H9 (cell line): ENCODE measurements around the gene CRYGA. TPM values are rescaled to one million over a fixed set of nuclear protein-coding genes. Genes with fewer than 3 reads are reported as not detected.

ENCODE experiments used
- DNase-seq: peaks from one replicate; pipeline ENCODE4 v3.0.0-alpha.2; 2017
- H2AFZ ChIP-seq: one replicate; pipeline ENCODE4 v1.6.1; 2013; ENCODE audit warnings: mild to moderate bottlenecking, low read length, control low read depth, moderate library complexity
- H2AK5ac ChIP-seq: 2 replicates; pipeline ENCODE4 v1.6.1; 2013; ENCODE audit warnings: low read length, control low read depth, mixed read lengths; ENCODE audit not compliant: insufficient read length
- H2BK120ac ChIP-seq: one replicate; pipeline ENCODE4 v1.6.1; 2013; ENCODE audit warnings: low read depth, mild to moderate bottlenecking, low read length, control low read depth, inconsistent platforms; ENCODE audit not compliant: poor library complexity, severe bottlenecking
- H2BK12ac ChIP-seq: 2 replicates; pipeline ENCODE4 v1.6.1; 2013; ENCODE audit warnings: low read length, control low read depth, mixed read lengths, low read depth; ENCODE audit not compliant: insufficient read length
- H2BK15ac ChIP-seq: 2 replicates; pipeline ENCODE4 v1.6.1; 2013; ENCODE audit warnings: low read depth, low read length, control low read depth
- H2BK20ac ChIP-seq: one replicate; pipeline ENCODE4 v1.6.1; 2013; ENCODE audit warnings: low read depth, mild to moderate bottlenecking, low read length, control low read depth, inconsistent platforms; ENCODE audit not compliant: poor library complexity, severe bottlenecking
- H2BK5ac ChIP-seq: 2 replicates; pipeline ENCODE4 v1.6.1; 2013; ENCODE audit warnings: low read length, control low read depth, mixed read lengths; ENCODE audit not compliant: insufficient read length
- H3K14ac ChIP-seq: 2 replicates; pipeline ENCODE4 v1.6.1; 2013; ENCODE audit warnings: low read length, control low read depth; ENCODE audit not compliant: insufficient read depth
- H3K18ac ChIP-seq: 2 replicates; pipeline ENCODE4 v1.6.1; 2013; ENCODE audit warnings: low read depth, mild to moderate bottlenecking, mixed read lengths, low read length, control low read depth; ENCODE audit not compliant: insufficient read length
- H3K23ac ChIP-seq: 2 replicates; pipeline ENCODE4 v1.6.1; 2013; ENCODE audit warnings: low read length, control low read depth, mixed read lengths, low read depth; ENCODE audit not compliant: insufficient read length
- H3K23me2 ChIP-seq: 2 replicates; pipeline ENCODE4 v1.6.1; 2013; ENCODE audit warnings: low read depth, mild to moderate bottlenecking, mixed read lengths, low read length, control low read depth; ENCODE audit not compliant: insufficient read length, poor library complexity, severe bottlenecking
- H3K27ac ChIP-seq: 2 replicates; pipeline ENCODE4 v1.5.1; 2013; ENCODE audit warnings: low read length, control low read depth, mixed read lengths, low read depth; ENCODE audit not compliant: insufficient read length
- H3K27me3 ChIP-seq: 2 replicates; pipeline ENCODE4 v1.6.1; 2013; ENCODE audit warnings: low read length, control low read depth, inconsistent platforms; ENCODE audit not compliant: insufficient read depth
- H3K4ac ChIP-seq: 2 replicates; pipeline ENCODE4 v1.6.1; 2013; ENCODE audit warnings: low read depth, mild to moderate bottlenecking, control low read depth, inconsistent platforms, low read length, moderate library complexity
- H3K4me1 ChIP-seq: 2 replicates; pipeline ENCODE4 v1.6.1; 2013; ENCODE audit warnings: low read length, control low read depth, inconsistent platforms; ENCODE audit not compliant: insufficient read depth
- H3K4me2 ChIP-seq: 2 replicates; pipeline ENCODE4 v1.6.1; 2013; ENCODE audit warnings: low read length, control low read depth, mixed read lengths; ENCODE audit not compliant: insufficient read length, insufficient read depth
- H3K56ac ChIP-seq: 2 replicates; pipeline ENCODE4 v1.6.1; 2013; ENCODE audit warnings: low read depth, mild to moderate bottlenecking, mixed read lengths, low read length, control low read depth; ENCODE audit not compliant: insufficient read length
- H3K79me1 ChIP-seq: 2 replicates; pipeline ENCODE4 v1.6.1; 2013; ENCODE audit warnings: low read depth, mild to moderate bottlenecking, moderate library complexity, low read length, control low read depth, inconsistent platforms; ENCODE audit not compliant: insufficient read depth, poor library complexity, severe bottlenecking
- H3K79me2 ChIP-seq: 2 replicates; pipeline ENCODE4 v1.6.1; 2013; ENCODE audit warnings: low read length, control low read depth, inconsistent platforms; ENCODE audit not compliant: insufficient read depth
- H3K9ac ChIP-seq: 2 replicates; pipeline ENCODE4 v1.6.1; 2013; ENCODE audit warnings: low read length, control low read depth, mixed read lengths; ENCODE audit not compliant: insufficient read length; ENCODE audit errors: extremely low read depth
- H3K9me3 ChIP-seq: one replicate; pipeline ENCODE4 v1.6.1; 2013; ENCODE audit warnings: low read depth, low read length, inconsistent platforms; ENCODE audit not compliant: control insufficient read depth
- H3T11ph ChIP-seq: one replicate; pipeline ENCODE4 v1.6.1; 2013; ENCODE audit warnings: mild to moderate bottlenecking, low read length, control low read depth, inconsistent platforms
- H4K20me1 ChIP-seq: one replicate; pipeline ENCODE4 v1.6.1; 2013; ENCODE audit not compliant: control insufficient read depth, insufficient read length, insufficient read depth
- H4K5ac ChIP-seq: 2 replicates; pipeline ENCODE4 v1.6.1; 2013; ENCODE audit warnings: low read depth, mild to moderate bottlenecking, mixed read lengths, low read length, control low read depth; ENCODE audit not compliant: insufficient read length
- H4K8ac ChIP-seq: replicated peaks from 2 replicates; pipeline ENCODE4 v1.6.1; 2013; ENCODE audit warnings: low read length, control low read depth, mixed read lengths, low read depth; ENCODE audit not compliant: insufficient read length
- H4K91ac ChIP-seq: 2 replicates; pipeline ENCODE4 v1.6.1; 2013; ENCODE audit warnings: low read depth, mild to moderate bottlenecking, moderate library complexity, mixed read lengths, low read length, control low read depth; ENCODE audit not compliant: insufficient read length
- H3K27ac Mint-ChIP-seq, 3 experiments: 2 replicates in 2 of 3; 3 replicates in 1 of 3; pipeline ENCODE4 v1.8.0; 2020 to 2021; ENCODE audit warnings: mixed read lengths in 3 of 3, mild to moderate bottlenecking in 1 of 3, moderate library complexity in 1 of 3
- H3K27me3 Mint-ChIP-seq: 2 replicates; pipeline ENCODE4 v1.8.0; 2021; ENCODE audit warnings: low read depth, mild to moderate bottlenecking, moderate library complexity, mixed read lengths
- H3K36me3 Mint-ChIP-seq, 3 experiments: 2 replicates in 2 of 3; 3 replicates in 1 of 3; pipeline ENCODE4 v1.8.0; 2020 to 2021; ENCODE audit warnings: low read depth in 3 of 3, mixed read lengths in 3 of 3; ENCODE audit not compliant: insufficient read depth in 1 of 3
- H3K4me1 Mint-ChIP-seq, 2 experiments: 2 replicates each; pipeline ENCODE4 v1.8.0; 2020; ENCODE audit warnings: mixed read lengths in 2 of 2
- H3K4me3 Mint-ChIP-seq, 2 experiments: 2 replicates in 1 of 2; 3 replicates in 1 of 2; pipeline ENCODE4 v1.8.0; 2020 to 2021; ENCODE audit warnings: mild to moderate bottlenecking in 2 of 2, mixed read lengths in 2 of 2, moderate library complexity in 1 of 2
- H3K9me3 Mint-ChIP-seq, 2 experiments: 2 replicates in 1 of 2; 3 replicates in 1 of 2; pipeline ENCODE4 v1.8.0; 2020; ENCODE audit warnings: mild to moderate bottlenecking in 2 of 2, mixed read lengths in 2 of 2, moderate library complexity in 1 of 2
- WGBS: extraction: QIAGEN DNeasy Blood & Tissue Kit; methylation state at CpG from one replicate; pipeline ENCODE4 v1.1.7; 2013; ENCODE audit warnings: missing lambda C conversion rate, low lambda C conversion rate, mixed read lengths; ENCODE audit not compliant: insufficient read length; ENCODE audit errors: extremely low coverage; 5-methylcytosine and 5-hydroxymethylcytosine counted together
- total RNA-seq: library from RNA; stranded (reverse); gene quantifications from 2 replicates; pipeline ENCODE4 v1.2.1, GENCODE V29; 2021
- TF ChIP-seq, protein P1 (sequence below): fragments of 200-600 bp; sonication (generic); conservative IDR thresholded peaks from 3 replicates; pipeline ENCODE4 v1.8.0; 2021; ENCODE audit warnings: antibody characterized with exemption, mild to moderate bottlenecking

Gene CRYGA
- total RNA-seq, 1 experiment from 2014 or later: not detected

GRCh38 chr2:208128136-208128535, 35.3 kb downstream of the CRYGA start:
- Mint-ChIP-seq H3K27ac (no peak overlapping the region), H3K9me3 (peaks cover 2 to 3% of the 10 kb centered on the region in 2 experiments; a peak in 2 of 5 replicates), H3K27me3 (no peaks in the 10 kb centered on the region), H3K4me1 (no peaks in the 10 kb centered on the region), H3K4me3 (no peak overlapping the region), H3K36me3 (no peaks in the 10 kb centered on the region; a peak in 1 of 7 replicates)
- no peak overlapping the region for H4K8ac ChIP-seq
- H2AK5ac ChIP-seq: no peak overlapping the region
- no peaks in the 10 kb centered on the region for H3K27me3 ChIP-seq
- H2BK12ac ChIP-seq: no peak overlapping the region
- H3K4ac ChIP-seq: no peak overlapping the region
- no peak overlapping the region for H3K14ac ChIP-seq
- WGBS: no CpG with 5 or more reads among the region's 12 CpGs
- no peaks in the 10 kb centered on the region for H3K23me2 ChIP-seq
- no peak overlapping the region for H2AFZ ChIP-seq
- no peak for DNase-seq
- H3K56ac ChIP-seq: no peak overlapping the region
- H3K79me1 ChIP-seq: no peaks in the 10 kb centered on the region
- no peak overlapping the region for H3K4me2 ChIP-seq
- no peak overlapping the region for H3K9ac ChIP-seq
- no peak overlapping the region for H2BK20ac ChIP-seq
- H4K20me1 ChIP-seq: no peaks in the 10 kb centered on the region
- no peak overlapping the region for H3K18ac ChIP-seq
- H2BK15ac ChIP-seq: no peak overlapping the region
- H3K4me1 ChIP-seq: no peaks in the 10 kb centered on the region
- TF ChIP-seq, protein P1, sequence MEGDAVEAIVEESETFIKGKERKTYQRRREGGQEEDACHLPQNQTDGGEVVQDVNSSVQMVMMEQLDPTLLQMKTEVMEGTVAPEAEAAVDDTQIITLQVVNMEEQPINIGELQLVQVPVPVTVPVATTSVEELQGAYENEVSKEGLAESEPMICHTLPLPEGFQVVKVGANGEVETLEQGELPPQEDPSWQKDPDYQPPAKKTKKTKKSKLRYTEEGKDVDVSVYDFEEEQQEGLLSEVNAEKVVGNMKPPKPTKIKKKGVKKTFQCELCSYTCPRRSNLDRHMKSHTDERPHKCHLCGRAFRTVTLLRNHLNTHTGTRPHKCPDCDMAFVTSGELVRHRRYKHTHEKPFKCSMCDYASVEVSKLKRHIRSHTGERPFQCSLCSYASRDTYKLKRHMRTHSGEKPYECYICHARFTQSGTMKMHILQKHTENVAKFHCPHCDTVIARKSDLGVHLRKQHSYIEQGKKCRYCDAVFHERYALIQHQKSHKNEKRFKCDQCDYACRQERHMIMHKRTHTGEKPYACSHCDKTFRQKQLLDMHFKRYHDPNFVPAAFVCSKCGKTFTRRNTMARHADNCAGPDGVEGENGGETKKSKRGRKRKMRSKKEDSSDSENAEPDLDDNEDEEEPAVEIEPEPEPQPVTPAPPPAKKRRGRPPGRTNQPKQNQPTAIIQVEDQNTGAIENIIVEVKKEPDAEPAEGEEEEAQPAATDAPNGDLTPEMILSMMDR: no peak
- no peak overlapping the region for H4K5ac ChIP-seq
- no peak overlapping the region for H4K91ac ChIP-seq
- H2BK5ac ChIP-seq: no peak overlapping the region
- no peak overlapping the region for H3K23ac ChIP-seq
- no peaks in the 10 kb centered on the region for H3K9me3 ChIP-seq
- H2BK120ac ChIP-seq: no peak overlapping the region
- no peaks in the 10 kb centered on the region for H3K79me2 ChIP-seq
- H3T11ph ChIP-seq: no peak overlapping the region
- no peak overlapping the region for H3K27ac ChIP-seq
